Parathyroid adenoma (tissue), 2 donors: ENCODE results near the gene CNOT4.

Experiments
- H2AFZ ChIP-seq: fragments of 300-600 bp; sonication (generic); one replicate; pipeline ENCODE4 v1.7.0; 2017; ENCODE audit warnings: antibody characterized with exemption, mild to moderate bottlenecking
- H3K27ac ChIP-seq: fragments of 300-600 bp; sonication (generic); one replicate; pipeline ENCODE4 v1.7.0; 2017
- H3K27me3 ChIP-seq: fragments of 300-600 bp; sonication (generic); one replicate; pipeline ENCODE4 v1.7.0; 2017; ENCODE audit warnings: low read length; ENCODE audit not compliant: control insufficient read depth, insufficient read depth
- H3K36me3 ChIP-seq: fragments of 300-600 bp; sonication (generic); one replicate; pipeline ENCODE4 v1.7.0; 2017; ENCODE audit warnings: low read length; ENCODE audit not compliant: control insufficient read depth, insufficient read depth
- H3K4me1 ChIP-seq: fragments of 300-600 bp; sonication (generic); one replicate; pipeline ENCODE4 v1.7.0; 2017; ENCODE audit warnings: control low read depth
- H3K4me2 ChIP-seq: fragments of 300-600 bp; sonication (generic); one replicate; pipeline ENCODE4 v1.7.0; 2017; ENCODE audit warnings: low read length
- H3K4me3 ChIP-seq: fragments of 300-600 bp; sonication (generic); one replicate; pipeline ENCODE4 v1.7.0; 2017; ENCODE audit warnings: low read depth, low read length
- H3K79me2 ChIP-seq: fragments of 300-600 bp; sonication (generic); one replicate; pipeline ENCODE4 v1.7.0; 2017; ENCODE audit warnings: control low read depth
- H3K9ac ChIP-seq: fragments of 300-600 bp; sonication (generic); one replicate; pipeline ENCODE4 v1.7.0; 2017; ENCODE audit warnings: mild to moderate bottlenecking
- H3K9me3 ChIP-seq: fragments of 300-600 bp; sonication (generic); one replicate; pipeline ENCODE4 v1.7.0; 2017; ENCODE audit warnings: low read length; ENCODE audit not compliant: control insufficient read depth
- TF ChIP-seq, protein P1 (sequence below): fragments of 300-600 bp; sonication (generic); IDR thresholded peaks from one replicate; pipeline ENCODE4 v1.7.0; 2017; ENCODE audit warnings: antibody characterized with exemption, mild to moderate bottlenecking
- donor health status: primary hyperparathyroidism.

CNOT4 gene

DNA sequence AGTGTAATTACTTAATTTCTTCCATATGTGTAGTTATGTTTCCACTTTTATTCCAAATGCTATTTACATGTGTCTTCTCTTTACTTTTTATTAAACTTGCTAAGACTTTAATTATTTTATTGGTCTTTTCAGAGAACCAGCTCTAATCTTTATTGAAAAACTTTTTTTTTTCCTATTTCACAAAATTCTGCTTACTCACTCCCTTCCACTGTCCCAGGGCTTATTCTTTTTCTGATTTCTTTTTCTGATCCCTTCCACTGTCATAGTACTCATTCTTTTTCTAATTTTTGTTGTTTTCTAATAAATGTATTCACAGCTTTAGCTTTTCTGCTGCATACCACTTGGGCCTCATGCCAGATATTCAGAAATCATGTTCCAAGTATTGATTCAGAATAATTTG, 82.7 kb downstream of the CNOT4 start:
- Histone ChIP-seq H2AFZ (no peak overlapping the region), H3K4me1 (peaks cover 11% of the 10 kb centered on the region), H3K27ac (no peak overlapping the region), H3K27me3 (no peaks in the 10 kb centered on the region), H3K79me2 (peaks cover 9% of the 10 kb centered on the region), H3K4me2 (no peak overlapping the region), H3K9ac (no peak overlapping the region), H3K9me3 (no peaks in the 10 kb centered on the region), H3K36me3 (no peaks in the 10 kb centered on the region), H3K4me3 (no peak overlapping the region)
- TF ChIP-seq, protein P1, sequence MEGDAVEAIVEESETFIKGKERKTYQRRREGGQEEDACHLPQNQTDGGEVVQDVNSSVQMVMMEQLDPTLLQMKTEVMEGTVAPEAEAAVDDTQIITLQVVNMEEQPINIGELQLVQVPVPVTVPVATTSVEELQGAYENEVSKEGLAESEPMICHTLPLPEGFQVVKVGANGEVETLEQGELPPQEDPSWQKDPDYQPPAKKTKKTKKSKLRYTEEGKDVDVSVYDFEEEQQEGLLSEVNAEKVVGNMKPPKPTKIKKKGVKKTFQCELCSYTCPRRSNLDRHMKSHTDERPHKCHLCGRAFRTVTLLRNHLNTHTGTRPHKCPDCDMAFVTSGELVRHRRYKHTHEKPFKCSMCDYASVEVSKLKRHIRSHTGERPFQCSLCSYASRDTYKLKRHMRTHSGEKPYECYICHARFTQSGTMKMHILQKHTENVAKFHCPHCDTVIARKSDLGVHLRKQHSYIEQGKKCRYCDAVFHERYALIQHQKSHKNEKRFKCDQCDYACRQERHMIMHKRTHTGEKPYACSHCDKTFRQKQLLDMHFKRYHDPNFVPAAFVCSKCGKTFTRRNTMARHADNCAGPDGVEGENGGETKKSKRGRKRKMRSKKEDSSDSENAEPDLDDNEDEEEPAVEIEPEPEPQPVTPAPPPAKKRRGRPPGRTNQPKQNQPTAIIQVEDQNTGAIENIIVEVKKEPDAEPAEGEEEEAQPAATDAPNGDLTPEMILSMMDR: no peak

DNA sequence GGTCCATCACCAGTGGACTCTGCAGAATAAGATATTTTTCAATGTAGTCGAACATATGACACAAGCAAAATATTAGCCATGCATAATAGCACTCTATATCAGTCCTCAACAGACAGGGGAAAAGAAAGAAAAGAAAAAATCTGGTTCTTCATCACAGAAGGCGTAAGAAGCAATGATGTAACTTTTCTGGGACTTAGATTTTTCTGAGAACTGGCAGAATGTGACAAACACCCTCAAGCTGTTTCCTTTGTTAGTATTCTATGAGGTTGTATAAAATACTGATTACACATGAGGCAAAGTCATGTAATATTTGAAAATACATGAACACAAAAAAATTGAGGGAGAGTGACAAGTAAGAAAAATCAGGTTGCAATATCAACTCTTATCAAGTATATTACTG, 84.9 kb downstream of the CNOT4 start:
- Histone ChIP-seq H3K79me2 (peaks cover 2% of the 10 kb centered on the region), H3K36me3 (no peaks in the 10 kb centered on the region), H2AFZ (no peak overlapping the region), H3K4me1 (peaks cover 4% of the 10 kb centered on the region), H3K27me3 (no peaks in the 10 kb centered on the region), H3K9ac (no peak overlapping the region), H3K4me3 (no peak overlapping the region), H3K4me2 (no peak overlapping the region), H3K9me3 (no peaks in the 10 kb centered on the region), H3K27ac (no peak overlapping the region)
- TF ChIP-seq, protein P1: no peak

DNA sequence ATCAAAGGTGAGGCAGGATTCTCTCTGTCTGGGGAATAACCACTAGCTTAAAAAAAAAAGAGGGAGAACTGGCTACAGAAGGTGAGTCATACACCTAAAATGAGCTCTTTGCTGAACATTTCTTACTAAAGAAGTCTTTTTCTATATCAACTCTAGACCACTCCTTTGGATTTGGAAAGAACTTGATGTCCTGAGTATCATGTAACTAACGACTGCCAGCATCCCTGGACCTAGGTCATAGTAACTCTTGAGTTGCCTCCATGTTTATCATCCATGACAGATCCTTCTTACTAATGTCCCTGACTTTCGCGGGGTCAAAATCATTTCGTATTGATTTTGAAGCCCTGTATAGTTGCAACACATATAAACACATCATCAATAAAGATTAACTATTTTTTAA, 89.1 kb downstream of the CNOT4 start:
- Histone ChIP-seq H3K4me3 (no peak overlapping the region), H3K36me3 (no peaks in the 10 kb centered on the region), H3K9me3 (no peaks in the 10 kb centered on the region), H3K4me1 (no peaks in the 10 kb centered on the region), H3K79me2 (peaks cover 2% of the 10 kb centered on the region), H3K27ac (no peak overlapping the region), H2AFZ (no peak overlapping the region), H3K27me3 (no peaks in the 10 kb centered on the region), H3K4me2 (no peak overlapping the region), H3K9ac (no peak overlapping the region)
- TF ChIP-seq, protein P1: no peak

GRCh38 chr7:135416431-135416830, 93.5 kb downstream of the CNOT4 start:
- H3K9ac ChIP-seq: no peak overlapping the region
- TF ChIP-seq, protein P1: no peak
- H3K4me2 ChIP-seq: no peak overlapping the region
- no peaks in the 10 kb centered on the region for H3K9me3 ChIP-seq
- H3K27me3 ChIP-seq: no peaks in the 10 kb centered on the region
- no peak overlapping the region for H3K27ac ChIP-seq
- no peak overlapping the region for H3K4me3 ChIP-seq
- no peaks in the 10 kb centered on the region for H3K36me3 ChIP-seq
- H3K4me1 ChIP-seq: no peaks in the 10 kb centered on the region
- no peaks in the 10 kb centered on the region for H3K79me2 ChIP-seq
- no peak overlapping the region for H2AFZ ChIP-seq

DNA sequence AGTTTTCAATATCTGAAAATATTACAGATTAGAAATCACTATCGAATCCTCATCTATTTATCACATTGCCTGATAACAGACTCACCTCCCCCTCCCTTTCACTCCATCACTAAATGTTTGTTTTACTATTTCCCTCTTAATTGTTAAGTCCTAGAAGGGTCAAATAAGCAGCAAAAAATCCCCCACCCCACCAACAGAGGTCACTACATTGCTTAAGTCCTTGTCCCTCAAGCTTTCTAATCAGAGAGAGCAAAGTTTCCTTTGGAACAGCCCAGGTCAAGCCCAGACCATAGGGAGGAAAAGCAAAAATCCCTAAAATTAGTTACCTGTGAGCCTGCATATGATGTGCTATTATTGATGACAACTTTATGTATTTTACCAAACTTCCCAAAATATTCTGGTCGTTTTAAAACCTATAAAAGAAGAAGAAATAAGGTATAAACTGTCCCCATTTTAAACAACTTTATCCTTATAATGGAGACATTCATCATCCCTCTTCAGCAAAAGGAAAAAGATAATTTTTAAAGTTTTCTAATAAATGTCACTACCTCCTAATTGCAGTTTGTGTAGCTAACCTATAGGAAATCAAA, 95.0 kb downstream of the CNOT4 start:
- TF ChIP-seq, protein P1: peak; percentile 53
- Histone ChIP-seq H3K4me3 (no peak overlapping the region), H3K9me3 (no peaks in the 10 kb centered on the region), H3K79me2 (no peaks in the 10 kb centered on the region), H2AFZ (no peak overlapping the region), H3K27ac (no peak overlapping the region), H3K36me3 (no peaks in the 10 kb centered on the region), H3K27me3 (no peaks in the 10 kb centered on the region), H3K4me1 (no peaks in the 10 kb centered on the region), H3K4me2 (no peak overlapping the region), H3K9ac (no peak overlapping the region)
